ENCODE results near the gene RPUSD4. TPM values are rescaled to one million over a fixed set of nuclear protein-coding genes. Genes with fewer than 3 reads are reported as not detected.
A peak's percentile ranks its signal among the peaks of the same experiment; 100 is the strongest.

The RPUSD4 gene
- total RNA-seq, 2 donors from 2014 or later = 11.8 to 17.0 TPM

DNA sequence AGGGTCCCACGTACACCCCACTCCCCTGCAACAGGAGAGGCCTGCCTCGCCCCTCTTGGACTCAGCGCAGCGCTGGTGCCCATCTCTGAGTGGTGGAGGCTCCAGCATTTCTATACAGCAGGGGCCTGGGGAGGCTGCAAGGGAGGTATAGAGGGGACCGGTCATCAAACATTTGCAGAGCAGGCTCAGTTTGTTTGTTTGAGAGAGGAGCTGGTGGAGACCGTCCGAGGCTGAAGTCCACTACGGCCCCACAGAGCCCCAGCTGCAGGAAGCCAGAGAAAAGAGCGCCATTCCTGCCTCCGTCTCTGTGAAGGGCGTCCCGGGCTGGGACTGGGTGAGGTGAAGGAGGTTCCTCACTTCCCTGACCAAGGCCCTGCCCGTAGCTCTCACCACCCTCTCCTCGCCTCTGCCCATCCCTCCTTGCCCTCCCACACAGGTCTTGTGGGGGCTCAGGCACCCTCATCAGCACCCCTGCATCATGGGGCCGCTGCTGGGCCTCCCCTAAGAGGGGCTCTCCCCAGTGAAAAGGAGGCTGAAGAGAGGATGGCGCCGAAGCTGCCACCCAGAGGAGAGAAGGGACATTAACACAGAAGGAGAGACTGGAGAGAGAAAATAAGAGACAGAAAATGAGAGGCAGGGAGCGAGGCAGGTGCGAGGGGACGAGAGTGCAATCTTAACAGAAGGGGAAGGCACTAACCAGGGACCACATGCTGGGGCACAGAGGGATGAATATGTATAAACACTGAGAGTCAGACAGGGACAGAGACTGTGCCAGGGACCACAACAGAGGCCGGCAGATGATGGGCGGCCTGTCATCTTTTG lies 24.5 kb downstream of the RPUSD4 start:
- no peak for DNase-seq (ENCODE audit: low spot score)
- intact Hi-C loops (cut with DNase I) = loop anchor here in 1 of 2 donors (2.0 kb wide), 1 partner anchor 264 kb away; no protein-coding TSS in a partner anchor

DNA sequence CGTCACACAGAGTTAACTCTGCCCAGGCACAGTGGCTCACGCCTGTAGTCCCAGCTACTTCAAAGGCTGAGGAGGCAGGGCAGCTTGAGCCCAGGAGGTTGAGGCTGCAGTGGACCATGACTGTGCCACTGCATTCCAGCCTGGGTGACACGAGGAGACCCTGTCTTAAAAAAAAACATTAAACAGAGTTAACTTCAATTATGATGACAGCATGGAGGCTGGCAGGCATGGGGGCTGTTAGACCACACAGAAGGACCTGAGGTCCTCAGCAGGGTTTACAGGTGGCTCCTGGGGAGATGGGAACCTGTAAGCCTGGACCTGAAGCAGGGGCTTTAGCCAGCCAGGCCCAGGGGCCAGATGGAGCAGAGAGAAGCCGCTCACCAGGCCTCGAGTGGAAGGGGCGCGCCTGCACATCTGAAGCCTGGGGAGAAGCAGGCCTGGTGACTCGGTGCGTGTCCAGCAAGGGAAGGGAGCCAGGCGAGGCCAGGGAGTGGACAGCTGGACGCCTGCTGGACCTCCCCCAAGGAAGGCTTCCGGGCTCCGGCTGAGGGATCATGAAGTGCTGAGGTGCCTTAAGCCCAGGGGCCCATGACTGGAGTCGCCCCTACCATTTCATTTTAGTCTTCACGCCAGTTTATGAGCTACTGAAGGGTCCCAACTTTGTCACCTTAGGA lies 25.3 kb downstream of the RPUSD4 start:
- intact Hi-C loops (cut with DNase I) = loop anchor here in 1 of 2 donors (2.0 kb wide), 1 partner anchor 263 kb away; no protein-coding TSS in a partner anchor
- no peak for DNase-seq (ENCODE audit: low spot score)

DNA sequence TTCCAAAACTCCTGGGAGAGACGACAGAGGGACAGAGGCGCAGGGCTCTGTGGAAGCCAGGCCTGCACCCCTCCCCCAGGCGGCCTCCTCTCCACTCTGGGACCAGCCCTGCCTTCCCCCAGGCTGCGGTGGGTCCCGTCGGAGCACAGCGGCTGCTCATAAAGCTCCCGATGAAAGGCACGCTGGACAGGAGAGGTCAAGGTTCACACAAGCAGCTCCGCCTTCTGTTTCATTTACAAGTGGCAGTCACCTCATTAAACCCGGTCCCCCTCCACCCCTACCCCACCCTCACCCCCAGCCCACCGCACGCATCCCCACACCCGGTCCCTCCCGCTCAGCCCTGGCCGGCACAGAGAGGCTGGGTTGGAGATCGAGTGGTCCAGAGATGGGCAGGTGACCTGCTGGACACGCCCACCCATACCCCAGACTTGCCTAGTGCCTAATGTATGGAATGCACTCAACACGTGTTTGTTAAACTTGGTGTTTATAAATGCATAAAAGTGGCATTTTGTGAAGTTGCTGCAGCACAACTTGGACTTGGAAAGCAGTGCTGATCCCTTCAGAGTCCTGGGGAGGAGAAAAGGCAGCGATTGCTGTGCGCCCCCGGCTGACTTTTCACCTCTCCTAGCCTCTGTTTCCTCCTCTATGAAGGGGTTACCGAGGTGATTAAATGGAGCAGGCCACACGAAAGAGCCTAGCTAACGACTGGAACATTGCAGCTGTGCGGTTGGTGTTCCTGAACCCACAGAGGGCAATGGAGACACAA lies 26.0 kb downstream of the RPUSD4 start:
- intact Hi-C loops (cut with DNase I) = loop anchor here in 1 of 2 donors (2.0 kb wide), 1 partner anchor 263 kb away; no protein-coding TSS in a partner anchor
- no peak for DNase-seq (ENCODE audit: low spot score)

DNA sequence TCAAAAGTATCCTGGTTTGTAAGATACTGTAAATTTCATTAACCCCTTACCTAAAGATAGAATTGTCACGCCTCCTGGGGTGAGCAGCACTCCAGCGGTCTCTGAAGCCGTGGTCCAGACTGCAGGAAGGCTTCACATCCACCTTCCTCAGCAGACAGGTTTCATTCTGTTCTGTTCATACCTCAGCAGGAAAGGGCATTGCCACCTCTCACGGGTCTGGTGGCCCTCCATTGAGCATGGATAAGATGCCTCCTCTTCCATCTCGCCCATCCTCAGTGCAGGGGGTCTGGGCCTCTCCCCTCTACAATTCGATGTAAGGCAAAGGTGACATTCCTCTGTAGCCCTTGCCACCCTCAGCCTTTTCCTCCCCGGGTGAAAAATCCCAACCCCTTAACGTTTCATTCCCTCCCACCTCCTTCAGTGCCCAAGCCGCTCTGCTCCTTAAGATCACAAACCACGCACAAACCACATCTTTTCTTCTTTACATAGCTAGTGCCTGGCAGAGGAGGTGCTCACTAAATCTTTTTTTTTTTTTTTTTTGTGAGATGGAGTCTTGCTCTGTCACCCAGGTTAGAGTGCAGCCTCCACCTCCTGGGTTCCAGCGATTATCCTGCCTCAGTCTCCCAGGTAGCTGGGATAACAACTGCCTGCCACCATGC lies 28.5 kb downstream of the RPUSD4 start:
- intact Hi-C loops (cut with DNase I) = no loop called here

DNA sequence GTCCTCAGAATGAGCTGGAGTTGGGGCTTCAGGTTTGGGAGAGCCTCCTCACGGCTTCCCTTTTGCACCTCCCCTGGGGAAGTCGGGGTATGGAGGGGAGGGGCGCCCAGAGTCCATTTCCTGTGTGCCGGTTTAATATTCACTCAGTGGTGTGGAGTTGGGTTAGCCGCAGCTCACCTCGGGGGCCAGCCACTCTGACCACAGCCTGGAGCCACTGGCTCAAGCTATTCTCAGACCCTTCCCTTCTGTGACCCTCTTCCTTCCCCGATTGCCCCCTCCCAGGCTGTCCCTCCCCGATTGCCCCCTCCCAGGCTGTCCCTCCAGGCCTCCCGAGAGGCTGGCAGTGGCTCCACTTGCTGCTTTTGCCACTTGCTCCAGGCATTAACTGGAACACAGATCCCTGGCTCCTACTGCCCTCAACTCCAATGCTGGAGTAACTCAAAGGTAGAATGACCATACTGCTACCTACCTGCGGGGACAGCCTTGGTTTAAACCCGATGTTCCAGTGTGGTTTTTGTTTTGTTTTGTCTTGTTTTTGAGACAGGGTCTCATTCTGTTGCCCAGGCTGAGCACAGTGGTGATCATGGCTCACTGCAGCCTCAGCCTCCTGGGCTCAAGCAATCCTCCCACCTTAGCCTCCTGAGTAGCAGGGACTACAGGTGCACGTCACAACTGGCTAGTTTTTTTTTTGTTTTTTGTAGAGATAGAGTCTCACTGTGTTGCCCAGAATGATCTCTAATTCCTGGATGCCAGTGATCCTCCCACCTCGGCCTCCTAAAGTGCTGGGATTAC lies 29.3 kb downstream of the RPUSD4 start:
- intact Hi-C loops (cut with DNase I) = loop anchor here in 1 of 2 donors (1.0 kb wide), 1 partner anchor 47 kb away; no protein-coding TSS in a partner anchor

More for the DNA sequence above, 28.5 kb downstream of the RPUSD4 start:
- no peak for DNase-seq (ENCODE audit: low spot score)

DNA sequence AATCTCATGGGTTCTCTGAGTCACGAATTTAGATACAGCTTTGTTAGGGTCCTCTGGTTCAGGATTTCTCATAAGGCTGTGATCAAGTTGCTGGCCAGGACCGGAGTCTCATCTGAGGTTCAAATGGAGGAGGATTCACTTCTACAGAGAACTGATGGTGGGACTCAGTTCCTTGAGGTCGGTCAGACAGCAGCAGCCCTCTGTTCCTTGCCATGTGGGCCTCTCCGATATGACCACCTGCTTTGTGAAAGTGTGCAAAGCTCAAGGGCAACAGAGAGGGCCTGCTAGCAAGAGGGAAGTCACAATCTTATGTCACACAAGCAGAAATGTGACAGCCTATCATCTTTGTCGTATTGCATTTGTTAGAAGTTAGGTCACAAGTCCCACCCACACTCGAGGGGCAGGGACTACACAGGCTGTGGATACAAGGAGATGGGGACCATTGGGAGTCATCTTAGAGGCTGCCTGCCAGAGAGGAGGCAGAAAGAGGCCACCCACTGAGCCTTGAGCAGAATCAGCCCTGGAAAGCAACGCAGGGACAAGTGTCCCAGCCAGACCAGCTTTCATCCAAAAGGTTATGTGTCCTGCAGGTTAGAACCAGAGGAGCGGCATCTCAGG lies 34.5 kb downstream of the RPUSD4 start:
- intact Hi-C loops (cut with DNase I) = no loop called here
- no peak for DNase-seq (ENCODE audit: low spot score)

More for the DNA sequence above, 29.3 kb downstream of the RPUSD4 start:
- peak; percentile 51 for DNase-seq (ENCODE audit: low spot score)

DNA sequence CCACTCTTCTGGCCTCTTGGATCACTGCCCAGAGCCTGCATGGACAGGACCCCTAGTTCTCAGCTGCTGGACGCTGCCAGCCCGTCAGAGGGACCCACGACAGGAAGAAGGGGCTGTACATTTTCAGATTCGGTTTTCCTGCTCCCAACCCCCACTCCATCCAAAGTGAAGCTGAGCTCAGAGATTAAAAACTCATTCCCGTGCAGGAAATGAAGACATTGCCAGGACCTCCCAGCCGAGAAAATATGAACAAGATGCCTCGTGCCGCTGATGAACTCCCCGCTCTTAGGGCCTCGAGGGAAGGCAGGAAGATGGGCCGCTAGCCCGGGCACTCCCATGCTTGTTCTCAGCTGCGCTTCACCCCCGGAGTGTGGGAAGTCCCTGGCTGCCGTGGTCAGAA lies 36.1 kb downstream of the RPUSD4 start:
- intact Hi-C loops (cut with DNase I) = no loop called here
- no peak for DNase-seq (ENCODE audit: low spot score)

DNA sequence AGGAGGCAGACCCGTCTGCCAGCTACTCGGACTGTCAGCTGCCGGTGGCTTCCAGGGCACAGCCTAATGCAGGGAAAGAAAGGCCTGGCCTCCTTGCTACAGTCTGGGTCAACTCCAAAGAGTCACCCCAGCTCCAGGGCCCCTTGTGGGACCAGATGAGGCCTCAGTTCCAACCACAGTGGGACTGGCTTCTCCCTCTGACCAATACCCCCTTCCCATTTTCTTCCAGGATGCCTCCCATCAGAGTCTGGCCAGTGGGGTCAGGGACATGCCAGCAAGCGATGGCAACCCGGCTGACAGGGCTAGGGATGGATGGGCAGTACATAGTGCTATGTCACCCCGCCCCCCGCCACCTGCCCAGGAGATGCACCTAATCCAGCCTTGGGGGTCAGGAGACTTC lies 36.6 kb downstream of the RPUSD4 start:
- intact Hi-C loops (cut with DNase I) = no loop called here

DNA sequence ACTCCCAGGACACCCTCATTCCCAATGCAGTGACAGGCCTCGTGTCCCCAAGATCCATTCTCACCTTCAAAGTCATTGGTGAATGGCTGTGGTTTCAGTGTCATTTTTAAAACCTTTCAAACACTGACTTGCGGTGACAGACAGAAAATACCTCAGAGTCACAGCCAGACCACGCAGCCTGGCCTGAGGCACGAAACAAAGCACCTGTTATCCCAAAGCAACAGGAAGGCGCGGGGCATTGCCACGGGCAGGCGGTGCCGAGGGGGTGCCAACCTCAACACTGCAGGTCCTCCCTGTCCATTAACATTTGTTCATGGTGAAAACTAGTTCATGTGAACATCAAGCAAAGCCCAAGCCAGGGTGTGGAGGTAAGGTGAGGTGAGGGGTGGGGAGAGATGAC lies 38.2 kb downstream of the RPUSD4 start:
- DNase-seq (ENCODE audit: low spot score) = no peak
- intact Hi-C loops (cut with DNase I) = no loop called here

More for the DNA sequence above, 36.6 kb downstream of the RPUSD4 start:
- DNase-seq (ENCODE audit: low spot score) = no peak

DNA sequence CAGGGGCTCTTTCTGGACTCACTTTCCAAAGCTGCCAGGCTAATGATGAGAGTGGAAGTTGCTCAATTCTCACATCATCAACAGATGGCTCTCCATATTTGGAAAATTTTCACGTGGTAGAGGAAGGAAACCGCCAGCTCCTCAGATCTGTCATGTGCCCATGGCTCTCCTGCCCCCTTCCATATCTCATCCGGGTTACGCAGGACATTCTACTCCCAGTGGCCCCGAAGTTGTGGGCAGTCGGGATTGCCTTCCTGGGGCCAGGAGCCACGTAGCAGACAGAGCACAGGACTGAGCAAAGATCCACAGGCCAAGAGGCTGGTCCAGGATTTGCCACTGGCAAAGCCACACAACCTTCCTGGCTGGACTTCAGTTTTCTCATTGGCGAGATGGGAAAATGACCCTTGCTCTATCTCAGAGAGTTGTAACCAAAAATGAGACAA lies 38.8 kb downstream of the RPUSD4 start:
- DNase-seq (ENCODE audit: low spot score) = no peak
- intact Hi-C loops (cut with DNase I) = no loop called here

DNA sequence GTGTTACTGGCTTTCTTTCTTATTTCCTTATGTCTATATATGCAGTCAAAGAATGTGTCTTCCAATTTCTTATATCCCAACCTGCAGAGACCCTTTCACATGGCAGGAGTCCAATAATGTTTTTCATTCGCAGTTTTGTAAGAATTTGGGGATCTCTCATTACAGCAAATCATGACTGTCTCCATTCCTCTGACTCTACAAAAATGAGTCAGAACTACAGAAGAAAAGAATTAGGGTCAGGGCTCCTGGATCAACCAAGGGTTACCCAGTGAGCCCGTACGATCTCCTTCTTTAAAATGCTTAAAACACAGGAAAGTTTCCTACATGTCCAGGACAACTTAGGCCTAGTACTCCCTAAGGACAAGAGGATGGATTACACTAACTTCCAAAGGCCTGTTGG lies 42.2 kb downstream of the RPUSD4 start:
- intact Hi-C loops (cut with DNase I) = loop anchor here in 1 of 2 donors (10.0 kb wide), 1 partner anchor 104 kb away; the partner anchor contains the start of gene CDON

DNA sequence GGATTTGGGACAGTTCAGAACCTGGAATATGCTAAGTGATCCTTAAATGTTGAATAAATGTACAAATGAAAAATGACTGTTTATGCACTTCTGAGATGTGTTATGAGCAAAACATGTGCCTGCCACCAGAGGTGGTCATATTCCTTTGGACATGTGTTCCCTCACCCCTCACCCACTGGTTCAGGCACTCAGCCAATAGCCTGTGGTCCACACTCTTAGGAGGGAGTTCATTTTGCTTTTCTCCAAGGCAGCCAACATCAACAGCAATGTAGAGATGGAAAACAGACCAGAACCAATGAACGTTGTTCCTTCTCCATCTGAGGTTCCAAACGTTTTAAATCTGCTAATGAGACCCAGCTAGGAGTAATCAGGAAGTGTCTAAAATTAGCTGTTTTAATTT lies 44.0 kb downstream of the RPUSD4 start:
- DNase-seq (ENCODE audit: low spot score) = no peak
- intact Hi-C loops (cut with DNase I) = loop anchor here in 1 of 2 donors (10.0 kb wide), 1 partner anchor 103 kb away; the partner anchor contains the start of gene CDON

More for the DNA sequence above, 42.2 kb downstream of the RPUSD4 start:
- no peak for DNase-seq (ENCODE audit: low spot score)

DNA sequence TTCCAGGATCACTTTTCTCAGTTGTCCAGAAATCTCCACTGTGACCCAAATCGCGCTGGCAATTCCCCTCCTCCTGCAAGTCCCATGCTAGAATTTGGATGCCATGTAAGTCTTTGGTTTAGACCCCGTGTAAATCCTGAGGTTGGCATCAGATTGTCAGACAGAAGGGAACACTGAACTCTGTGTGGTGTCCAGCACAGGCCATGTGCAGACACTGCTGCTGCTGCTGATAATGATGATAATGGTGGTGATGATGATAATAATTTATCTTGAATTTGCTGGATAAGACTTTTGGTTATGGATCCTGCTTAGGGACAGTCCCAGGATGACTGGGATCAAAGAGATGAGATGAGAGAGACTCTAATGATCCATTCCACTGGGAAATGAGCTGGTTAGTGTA lies 45.0 kb downstream of the RPUSD4 start:
- DNase-seq (ENCODE audit: low spot score) = no peak
- intact Hi-C loops (cut with DNase I) = loop anchor here in 1 of 2 donors (10.0 kb wide), 1 partner anchor 102 kb away; the partner anchor contains the start of gene CDON

DNA sequence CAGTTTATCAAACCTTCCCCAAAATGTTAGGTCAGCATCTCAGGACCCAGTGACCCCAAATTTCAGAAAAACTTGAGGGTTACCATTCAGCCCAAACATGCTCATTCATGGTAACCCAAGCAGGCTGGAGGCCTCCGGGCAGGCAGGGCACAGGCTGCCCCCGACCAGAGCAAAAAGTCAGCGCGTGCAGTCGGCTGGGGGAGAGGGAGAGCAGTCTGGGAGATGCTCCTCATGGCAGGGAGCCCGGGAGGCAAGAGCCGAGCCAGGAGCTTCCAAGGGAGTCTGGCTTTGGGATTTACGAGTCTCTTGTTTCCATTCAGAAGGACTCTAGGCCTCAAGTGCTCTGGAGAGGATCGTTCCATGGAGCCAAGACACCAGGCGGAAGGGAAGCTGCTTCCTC lies 45.7 kb downstream of the RPUSD4 start:
- intact Hi-C loops (cut with DNase I) = loop anchor here in 1 of 2 donors (10.0 kb wide), 1 partner anchor 101 kb away; the partner anchor contains the start of gene CDON
- DNase-seq (ENCODE audit: low spot score) = no peak

DNA sequence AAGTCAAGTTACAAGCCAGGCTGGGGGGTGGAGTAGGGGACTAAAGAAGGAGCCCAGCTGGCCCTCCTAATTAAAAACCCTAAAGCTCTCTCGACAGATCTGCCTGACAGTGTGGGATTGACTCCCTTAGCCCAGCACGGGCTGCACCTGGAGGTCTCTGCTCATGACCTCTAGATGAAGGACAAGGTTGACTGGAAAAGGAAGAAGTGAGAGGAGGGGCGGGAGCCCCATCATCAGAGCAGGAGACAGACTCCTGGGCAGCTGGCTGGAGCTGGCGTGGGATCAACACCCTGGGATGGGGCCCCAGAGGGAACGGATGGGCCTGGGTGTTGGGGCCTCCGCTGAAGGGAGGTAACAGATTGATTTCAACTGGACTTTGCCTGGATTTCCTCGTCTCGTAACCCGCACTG lies 46.1 kb downstream of the RPUSD4 start:
- intact Hi-C loops (cut with DNase I) = loop anchor here in 1 of 2 donors (10.0 kb wide), 1 partner anchor 101 kb away; the partner anchor contains the start of gene CDON
- no peak for DNase-seq (ENCODE audit: low spot score)

DNA sequence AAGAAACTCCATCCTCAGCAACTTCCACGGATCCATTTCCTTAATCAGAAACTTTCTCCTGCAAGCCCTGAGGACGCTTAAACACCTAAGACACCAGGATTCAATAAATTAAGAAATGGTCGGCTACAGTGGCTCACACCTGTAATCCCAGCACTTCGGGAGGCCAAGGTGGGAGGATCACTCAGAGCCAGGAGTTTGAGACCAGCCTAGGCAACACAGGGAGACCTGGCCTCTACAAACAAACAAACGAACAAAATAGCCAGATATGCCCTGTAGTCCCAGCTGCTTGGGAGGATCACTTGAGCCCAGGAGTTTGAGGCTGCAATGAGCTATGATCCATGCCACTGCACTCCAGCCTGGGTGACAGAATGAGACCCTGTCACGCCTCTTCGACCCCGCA lies 46.7 kb downstream of the RPUSD4 start:
- intact Hi-C loops (cut with DNase I) = loop anchor here in 1 of 2 donors (10.0 kb wide), 1 partner anchor 100 kb away; the partner anchor contains the start of gene CDON
- no peak for DNase-seq (ENCODE audit: low spot score)

DNA sequence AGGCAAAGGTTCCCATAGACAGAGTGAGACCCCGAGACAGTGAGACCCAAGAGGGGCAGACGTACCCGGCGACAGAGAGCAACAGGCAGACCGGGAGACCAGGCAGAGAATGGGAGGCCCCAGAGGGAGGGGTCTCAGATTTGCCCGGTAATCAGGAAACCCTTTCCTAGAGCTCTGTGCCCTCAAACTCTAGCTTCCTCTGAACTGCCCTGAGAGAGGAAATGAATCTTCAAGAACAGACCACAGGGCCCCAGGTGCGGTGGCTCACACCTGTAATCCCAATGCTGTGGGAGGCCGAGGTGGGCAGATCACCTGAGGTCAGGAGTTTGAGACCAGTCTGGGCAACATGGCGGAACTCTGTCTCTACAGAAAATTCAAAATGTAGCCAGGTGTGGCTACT lies 47.7 kb downstream of the RPUSD4 start:
- intact Hi-C loops (cut with DNase I) = loop anchor here in 1 of 2 donors (10.0 kb wide), 1 partner anchor 99 kb away; the partner anchor contains the start of gene CDON
- no peak for DNase-seq (ENCODE audit: low spot score)

Data from posterior vena cava (tissue), 2 donors.